ENCODE measurements around the gene RALGPS1.

Gene RALGPS1

GRCh38 chr9:127225801-127226625 is 311.4 kb downstream of the RALGPS1 start:
- no peak for DNase-seq (ENCODE audit: low spot score)

- no peak for DNase-seq (ENCODE audit: low spot score)
Observed at GRCh38 chr9:127229691-127230417, 315.3 kb downstream of the RALGPS1 start.

GRCh38 chr9:127231666-127232065 is 317.1 kb downstream of the RALGPS1 start:
- no peak for DNase-seq (ENCODE audit: low spot score)

- no peak for DNase-seq (ENCODE audit: low spot score)
Observed at GRCh38 chr9:127232833-127233549, 318.4 kb downstream of the RALGPS1 start.

GRCh38 chr9:127233550-127233949 is 319.0 kb downstream of the RALGPS1 start:
- no peak for DNase-seq (ENCODE audit: low spot score)

- no peak for DNase-seq (ENCODE audit: low spot score)
Observed at GRCh38 chr9:127233989-127234388, 319.4 kb downstream of the RALGPS1 start.

GRCh38 chr9:127237801-127238200 is 323.2 kb downstream of the RALGPS1 start:
- DNase-seq (ENCODE audit: low spot score) = no peak

- no peak for DNase-seq (ENCODE audit: low spot score)
Observed at GRCh38 chr9:127241354-127241753, 326.8 kb downstream of the RALGPS1 start.

- peak; percentile 98 for DNase-seq (ENCODE audit: low spot score)
Observed at GRCh38 chr9:127244609-127245601, 330.3 kb downstream of the RALGPS1 start.

- no peak for DNase-seq (ENCODE audit: low spot score)
Observed at GRCh38 chr9:127245637-127246164, 331.1 kb downstream of the RALGPS1 start.

- DNase-seq (ENCODE audit: low spot score) = no peak
Observed at GRCh38 chr9:127248241-127248640, 333.7 kb downstream of the RALGPS1 start.

GRCh38 chr9:127249877-127250276 is 335.3 kb downstream of the RALGPS1 start:
- DNase-seq (ENCODE audit: low spot score) = no peak

GRCh38 chr9:127250896-127251391 is 336.4 kb downstream of the RALGPS1 start:
- no peak for DNase-seq (ENCODE audit: low spot score)

- no peak for DNase-seq (ENCODE audit: low spot score)
Observed at GRCh38 chr9:127252410-127253318, 338.1 kb downstream of the RALGPS1 start.

GRCh38 chr9:127253446-127253845 is 338.9 kb downstream of the RALGPS1 start:
- peak; percentile 26 for DNase-seq (ENCODE audit: low spot score)

- no peak for DNase-seq (ENCODE audit: low spot score)
Observed at GRCh38 chr9:127255692-127256091, 341.1 kb downstream of the RALGPS1 start.

GRCh38 chr9:127256324-127256723 is 341.7 kb downstream of the RALGPS1 start:
- DNase-seq (ENCODE audit: low spot score) = no peak

GRCh38 chr9:127258606-127259471 is 344.3 kb downstream of the RALGPS1 start:
- DNase-seq (ENCODE audit: low spot score) = no peak

- no peak for DNase-seq (ENCODE audit: low spot score)
Observed at GRCh38 chr9:127262602-127263001, 348.0 kb downstream of the RALGPS1 start.
